Measurements from ENCODE around the gene SWI5.

GRCh38 chr9:128310461-128310860 is 34.4 kb downstream of the SWI5 start:
- TF ChIP-seq CTCF (IDR thresholded peaks at IDR 0.05; ENCODE audit: low read length) (no peak), EZH2 (IDR thresholded peaks at IDR 0.05; ENCODE audit: borderline replicate concordance, low read length) (no peak)
